Lower leg skin (tissue), 4 donors: ENCODE data around the gene ZNF408. TPM values are rescaled to one million over a fixed set of nuclear protein-coding genes. Genes with fewer than 3 reads are reported as not detected.

Experiments
- DNase-seq, 2 donors: peaks; one replicate each; pipeline ENCODE4 v3.0.0-alpha.2; 2019; ENCODE audit warnings: low spot score in 2 of 2
- H3K4me3 ChIP-seq: fragments of 200-600 bp; sonication (generic); 2 replicates; pipeline ENCODE4 v1.5.1; 2017; ENCODE audit warnings: mild to moderate bottlenecking, low read depth; ENCODE audit not compliant: poor library complexity, severe bottlenecking
- POLR2A ChIP-seq, 2 donors: fragments of 450-650 bp; IDR thresholded peaks; one replicate each; pipeline ENCODE4 v1.6.1; 2016 to 2017; ENCODE audit warnings: antibody characterized with exemption in 2 of 2, mild to moderate bottlenecking in 1 of 2, moderate library complexity in 1 of 2
- WGBS, 2 donors: methylation state at CpG; one replicate each; pipeline ENCODE4 v1.1.5; 2018; 5-methylcytosine and 5-hydroxymethylcytosine counted together
- intact Hi-C: fragments of 100-400 bp; cut with DNase I; formaldehyde crosslinking; loops from one replicate; pipeline ENCODE4 v1.15.0; 2023; ENCODE audit warnings: low total_unique reads
- total RNA-seq, 4 donors: library from RNA; depleted of rRNA; stranded (reverse); fragments of >200 nt; gene quantifications; one replicate each; pipeline ENCODE4 v1.1.0, GENCODE V29; 2016
- TF ChIP-seq, protein P1 (sequence below), 3 donors: fragments of 450-650 bp; IDR thresholded peaks; one replicate each; pipeline ENCODE4 v1.5.1; 2016; ENCODE audit warnings: antibody characterized with exemption in 3 of 3, mild to moderate bottlenecking in 3 of 3, moderate library complexity in 2 of 3

Gene ZNF408
- total RNA-seq, 4 donors from 2014 or later = 11.2 to 28.9 (median 16.2) TPM

DNA sequence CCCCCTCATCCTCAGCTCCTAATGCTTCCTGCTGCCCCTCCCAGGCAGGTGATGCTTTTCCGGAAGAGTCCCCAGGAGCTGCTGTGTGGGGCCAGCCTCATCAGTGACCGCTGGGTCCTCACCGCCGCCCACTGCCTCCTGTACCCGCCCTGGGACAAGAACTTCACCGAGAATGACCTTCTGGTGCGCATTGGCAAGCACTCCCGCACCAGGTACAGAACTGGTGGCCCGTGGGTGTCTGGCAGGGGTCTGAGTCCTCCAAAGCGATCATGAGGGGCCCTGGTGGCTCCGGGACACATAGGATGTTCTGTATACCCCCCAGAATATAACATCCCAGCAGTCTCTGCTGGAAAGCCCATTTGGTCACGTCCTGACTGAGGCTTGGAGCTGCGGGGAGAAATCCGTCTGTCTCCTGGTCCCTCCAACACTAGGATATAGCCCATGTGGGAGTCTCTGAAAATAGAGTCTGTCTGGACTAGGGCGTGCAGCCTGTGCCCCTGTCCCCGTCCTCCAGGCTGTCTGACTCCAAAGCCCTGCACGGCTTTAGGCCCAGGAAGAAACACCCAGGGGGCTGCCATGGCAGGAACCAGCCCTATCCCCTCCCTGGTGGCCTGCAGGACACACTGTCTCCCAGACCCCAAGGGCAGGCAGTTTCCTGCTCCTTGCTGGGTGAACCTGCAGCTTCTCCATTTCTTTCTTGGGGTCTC, 27.3 kb downstream of the ZNF408 start:
- 90 to 96% methylated on average over 13 to 15 of the region's 17 CpGs for WGBS, 2 donors
- TF ChIP-seq, protein P1, sequence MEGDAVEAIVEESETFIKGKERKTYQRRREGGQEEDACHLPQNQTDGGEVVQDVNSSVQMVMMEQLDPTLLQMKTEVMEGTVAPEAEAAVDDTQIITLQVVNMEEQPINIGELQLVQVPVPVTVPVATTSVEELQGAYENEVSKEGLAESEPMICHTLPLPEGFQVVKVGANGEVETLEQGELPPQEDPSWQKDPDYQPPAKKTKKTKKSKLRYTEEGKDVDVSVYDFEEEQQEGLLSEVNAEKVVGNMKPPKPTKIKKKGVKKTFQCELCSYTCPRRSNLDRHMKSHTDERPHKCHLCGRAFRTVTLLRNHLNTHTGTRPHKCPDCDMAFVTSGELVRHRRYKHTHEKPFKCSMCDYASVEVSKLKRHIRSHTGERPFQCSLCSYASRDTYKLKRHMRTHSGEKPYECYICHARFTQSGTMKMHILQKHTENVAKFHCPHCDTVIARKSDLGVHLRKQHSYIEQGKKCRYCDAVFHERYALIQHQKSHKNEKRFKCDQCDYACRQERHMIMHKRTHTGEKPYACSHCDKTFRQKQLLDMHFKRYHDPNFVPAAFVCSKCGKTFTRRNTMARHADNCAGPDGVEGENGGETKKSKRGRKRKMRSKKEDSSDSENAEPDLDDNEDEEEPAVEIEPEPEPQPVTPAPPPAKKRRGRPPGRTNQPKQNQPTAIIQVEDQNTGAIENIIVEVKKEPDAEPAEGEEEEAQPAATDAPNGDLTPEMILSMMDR (IDR thresholded peaks at IDR 0.05) = no peak
- TF ChIP-seq POLR2A (IDR thresholded peaks at IDR 0.05) = no peak
- intact Hi-C loops = no loop called here
- no peak for DNase-seq
- no peak overlapping the region for H3K4me3 ChIP-seq

DNA sequence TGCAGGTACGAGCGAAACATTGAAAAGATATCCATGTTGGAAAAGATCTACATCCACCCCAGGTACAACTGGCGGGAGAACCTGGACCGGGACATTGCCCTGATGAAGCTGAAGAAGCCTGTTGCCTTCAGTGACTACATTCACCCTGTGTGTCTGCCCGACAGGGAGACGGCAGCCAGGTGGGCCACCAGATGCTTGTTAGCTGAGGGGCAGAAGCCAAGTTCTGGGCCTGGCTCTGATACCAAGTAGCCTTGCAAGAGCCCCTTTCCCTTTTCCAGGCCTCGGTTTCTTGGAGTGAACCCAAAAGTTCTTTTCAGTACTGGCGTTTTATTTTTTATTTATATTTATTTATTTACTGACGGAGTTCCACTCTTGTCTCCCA, 27.8 kb downstream of the ZNF408 start:
- no peak for DNase-seq
- intact Hi-C loops = no loop called here
- TF ChIP-seq POLR2A (IDR thresholded peaks at IDR 0.05) = no peak
- TF ChIP-seq, protein P1 (IDR thresholded peaks at IDR 0.05) = no peak
- H3K4me3 ChIP-seq = no peak overlapping the region
- 89 to 90% methylated on average over 9 of the region's 9 CpGs for WGBS, 2 donors

DNA sequence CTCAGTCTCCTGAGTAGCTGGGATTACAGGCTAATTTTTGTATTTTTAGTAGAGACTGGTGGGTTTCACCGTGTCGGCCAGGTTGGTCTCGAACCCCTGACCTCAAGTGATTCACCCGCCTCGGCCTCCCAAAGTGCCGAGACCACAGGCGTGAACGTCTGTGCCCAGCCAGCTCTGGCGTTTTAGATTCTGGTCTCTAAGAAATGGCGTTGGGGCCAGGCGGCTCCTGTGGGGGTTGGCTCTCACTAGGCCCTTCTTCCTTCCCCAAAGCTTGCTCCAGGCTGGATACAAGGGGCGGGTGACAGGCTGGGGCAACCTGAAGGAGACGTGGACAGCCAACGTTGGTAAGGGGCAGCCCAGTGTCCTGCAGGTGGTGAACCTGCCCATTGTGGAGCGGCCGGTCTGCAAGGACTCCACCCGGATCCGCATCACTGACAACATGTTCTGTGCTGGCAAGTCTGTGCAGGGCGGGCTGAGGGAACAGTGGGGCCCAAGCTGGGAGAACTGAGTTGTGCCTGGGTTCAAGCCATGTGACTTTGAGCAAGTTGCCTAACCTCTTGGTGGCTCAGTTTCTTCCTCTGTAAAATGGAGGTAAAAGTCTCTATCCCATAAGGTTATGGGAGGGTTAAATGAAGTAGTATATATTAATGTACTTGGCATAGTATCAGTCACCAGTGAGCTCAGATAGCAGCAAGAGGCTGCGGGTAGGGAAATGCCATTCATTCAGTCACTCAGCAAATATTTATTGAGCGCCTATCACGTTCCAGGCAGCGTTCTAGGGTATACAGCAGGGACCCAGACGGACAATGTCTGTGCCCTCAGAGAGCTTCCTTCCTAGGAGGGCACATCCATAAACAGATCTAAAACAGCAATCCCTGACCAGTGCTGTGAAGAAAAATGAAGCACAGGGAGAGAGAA, 28.5 kb downstream of the ZNF408 start:
- TF ChIP-seq POLR2A (IDR thresholded peaks at IDR 0.05) = no peak
- TF ChIP-seq, protein P1 (IDR thresholded peaks at IDR 0.05) = no peak
- 72 to 78% methylated on average over 24 of the region's 24 CpGs for WGBS, 2 donors
- no peak for DNase-seq
- intact Hi-C loops = no loop called here
- H3K4me3 ChIP-seq = no peak overlapping the region

DNA sequence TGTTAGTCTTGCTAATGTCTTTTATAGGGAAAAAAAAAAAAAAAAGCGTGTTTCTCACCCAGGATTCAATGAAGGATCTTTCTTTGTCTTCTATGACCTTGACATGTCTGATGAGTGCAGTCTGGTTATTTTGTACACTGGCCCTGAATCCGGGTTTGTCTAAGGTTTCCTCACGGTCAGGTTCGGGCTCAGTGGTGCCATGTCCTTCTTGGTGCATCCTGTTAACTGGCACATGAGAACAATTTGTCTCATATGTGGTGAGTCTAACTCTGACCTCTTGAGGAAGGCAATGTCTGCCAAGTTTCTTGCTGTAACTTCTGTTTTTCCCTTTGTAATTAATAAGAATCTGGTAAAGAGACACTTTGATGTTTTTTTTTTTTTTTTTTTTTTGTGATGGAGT, 30.7 kb downstream of the ZNF408 start:
- WGBS, 2 donors = 91% methylated on average over 4 of the region's 4 CpGs
- intact Hi-C loops = no loop called here
- no peak for TF ChIP-seq POLR2A (IDR thresholded peaks at IDR 0.05)
- TF ChIP-seq, protein P1 (IDR thresholded peaks at IDR 0.05) = no peak
- DNase-seq = no peak
- H3K4me3 ChIP-seq = no peak overlapping the region

DNA sequence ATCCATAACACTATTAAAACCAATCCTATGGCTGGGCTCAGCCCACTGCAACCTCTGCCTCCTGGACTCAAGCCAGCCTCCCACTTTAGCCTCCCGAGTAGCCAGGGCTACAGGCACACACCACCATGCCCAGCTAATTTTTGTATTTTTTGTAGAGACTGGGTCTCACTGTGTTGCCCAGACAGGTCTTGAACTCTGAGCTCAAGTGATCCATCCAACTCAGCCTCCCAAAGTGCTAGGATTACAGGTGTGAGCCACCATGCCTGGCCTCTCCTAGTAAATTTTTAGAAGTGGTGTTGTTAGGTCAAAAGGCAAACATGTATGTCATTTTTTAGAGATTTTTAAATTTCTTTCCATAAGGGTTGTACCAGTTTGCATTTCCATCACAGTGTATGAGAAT, 32.4 kb downstream of the ZNF408 start:
- TF ChIP-seq, protein P1 (IDR thresholded peaks at IDR 0.05) = no peak
- TF ChIP-seq POLR2A (IDR thresholded peaks at IDR 0.05) = no peak
- H3K4me3 ChIP-seq = no peak overlapping the region
- 92 to 94% methylated on average over 1 of the region's 1 CpG for WGBS, 2 donors
- no peak for DNase-seq
- intact Hi-C loops = no loop called here
